Calu3 (cell line): ENCODE measurements around the gene MTA1. TPM values are rescaled to one million over a fixed set of nuclear protein-coding genes. Genes with fewer than 3 reads are reported as not detected.

Source experiments
- BruUV-seq: library from RNA; stranded (reverse); fragments of 400-500 nt; replicated peaks from 2 replicates; lab custom pipeline; 2021; lab: Mats Ljungman, UMichigan
- CTCF ChIA-PET: fragments of 300-600 bp; sonication (Branson Sonifier 250); formaldehyde crosslinking; loops from one replicate; lab custom pipeline; 2022; ENCODE audit warnings: antibody characterized with exemption; lab: Charles Lee
- DNase-seq: peaks from one replicate; pipeline ENCODE4 v3.0.0; 2022
- H3K27ac Mint-ChIP-seq: one replicate; pipeline ENCODE4 v1.8.0; 2022; ENCODE audit warnings: mixed read lengths; ENCODE audit not compliant: unreplicated experiment
- H3K27me3 Mint-ChIP-seq: one replicate; pipeline ENCODE4 v1.8.0; 2022; ENCODE audit warnings: mixed read lengths; ENCODE audit not compliant: unreplicated experiment
- H3K36me3 Mint-ChIP-seq: one replicate; pipeline ENCODE4 v1.8.0; 2022; ENCODE audit warnings: mild to moderate bottlenecking, moderate library complexity, mixed read lengths; ENCODE audit not compliant: insufficient read depth, unreplicated experiment
- H3K4me1 Mint-ChIP-seq: one replicate; pipeline ENCODE4 v1.8.0; 2022; ENCODE audit warnings: mild to moderate bottlenecking, low read depth, mixed read lengths; ENCODE audit not compliant: unreplicated experiment
- H3K4me3 Mint-ChIP-seq: one replicate; pipeline ENCODE4 v1.8.0; 2022; ENCODE audit warnings: mild to moderate bottlenecking, low read depth, moderate library complexity, mixed read lengths; ENCODE audit not compliant: unreplicated experiment
- H3K9me3 Mint-ChIP-seq: one replicate; pipeline ENCODE4 v1.8.0; 2022; ENCODE audit warnings: low read depth, mixed read lengths; ENCODE audit not compliant: unreplicated experiment
- CTCF ChIP-seq: fragments of 200-600 bp; IDR thresholded peaks from one replicate; pipeline ENCODE4 v1.8.0; 2022; ENCODE audit warnings: antibody characterized with exemption; ENCODE audit not compliant: unreplicated experiment
- intact Hi-C: fragments of 100-400 bp; cut with micrococcal nuclease; formaldehyde crosslinking; loops from one replicate; pipeline ENCODE4 v1.10.0; 2022; ENCODE audit not compliant: unreplicated experiment
- total RNA-seq: library from RNA; stranded (reverse); gene quantifications from 2 replicates; pipeline ENCODE4 v1.2.3, GENCODE V29; 2022

Gene MTA1
- total RNA-seq, 1 experiment from 2014 or later, result 168 TPM

GRCh38 chr14:105422695-105423487, 3.3 kb downstream of the MTA1 start:
- Mint-ChIP-seq H3K4me1 (peaks cover 27% of the 10 kb centered on the region), H3K27ac (no peak overlapping the region), H3K9me3 (no peaks in the 10 kb centered on the region), H3K4me3 (no peak overlapping the region), H3K27me3 (no peaks in the 10 kb centered on the region), H3K36me3 (peaks cover 63% of the 10 kb centered on the region)
- intact Hi-C loops, result no loop called here
- no peak for DNase-seq
- TF ChIP-seq CTCF, result no peak
- CTCF ChIA-PET, result no interaction called here
- no TSS peak for BruUV-seq

- TF ChIP-seq CTCF, result no peak
- H3K27me3 Mint-ChIP-seq, result no peaks in the 10 kb centered on the region
- no peak overlapping the region for H3K27ac Mint-ChIP-seq
- H3K36me3 Mint-ChIP-seq, result peaks cover 61% of the 10 kb centered on the region
- DNase-seq, result no peak
- no peak overlapping the region for H3K4me3 Mint-ChIP-seq
- CTCF ChIA-PET, result no interaction called here
- TSS peak; percentile 6 for BruUV-seq
- H3K9me3 Mint-ChIP-seq, result no peaks in the 10 kb centered on the region
- intact Hi-C loops, result no loop called here
- H3K4me1 Mint-ChIP-seq, result peaks cover 24% of the 10 kb centered on the region
These were observed 4.0 kb downstream of the MTA1 start for GRCh38 chr14:105423488-105424195.

GRCh38 chr14:105424861-105425260, 5.2 kb downstream of the MTA1 start:
- no peak overlapping the region for H3K4me3 Mint-ChIP-seq
- H3K9me3 Mint-ChIP-seq, result no peaks in the 10 kb centered on the region
- H3K36me3 Mint-ChIP-seq, result peaks cover 56% of the 10 kb centered on the region
- no peak for TF ChIP-seq CTCF
- intact Hi-C loops, result no loop called here
- DNase-seq, result no peak
- H3K27ac Mint-ChIP-seq, result no peak overlapping the region
- CTCF ChIA-PET, result no interaction called here
- no peaks in the 10 kb centered on the region for H3K27me3 Mint-ChIP-seq
- no TSS peak for BruUV-seq
- H3K4me1 Mint-ChIP-seq, result peaks cover 21% of the 10 kb centered on the region

GRCh38 chr14:105425823-105426247, 6.2 kb downstream of the MTA1 start:
- Mint-ChIP-seq H3K36me3 (peaks cover 59% of the 10 kb centered on the region), H3K4me3 (no peak overlapping the region), H3K27ac (no peak overlapping the region), H3K27me3 (no peaks in the 10 kb centered on the region), H3K9me3 (no peaks in the 10 kb centered on the region), H3K4me1 (peaks cover 27% of the 10 kb centered on the region)
- BruUV-seq, result no TSS peak
- intact Hi-C loops, result no loop called here
- TF ChIP-seq CTCF, result no peak
- CTCF ChIA-PET, result no interaction called here
- no peak for DNase-seq
